Uterus (tissue), 4 donors: ENCODE measurements around the gene UBE2H. TPM values are rescaled to one million over a fixed set of nuclear protein-coding genes. Genes with fewer than 3 reads are reported as not detected.

Experiments used
- DNase-seq, 2 donors: peaks; one replicate each; pipeline ENCODE4 v3.0.0-alpha.2; 2019 to 2020
- H3K27ac ChIP-seq, 2 donors: fragments of 200-600 bp; sonication (generic); 1 replicate in 1 of 2; 2 replicates in 1 of 2; pipeline ENCODE4 v1.5.1; 2016 to 2018
- H3K27me3 ChIP-seq, 2 donors: fragments of 200-600 bp; sonication (generic); one replicate each; pipeline ENCODE4 v1.5.1; 2018 to 2019; ENCODE audit warnings: control low read depth in 1 of 2
- H3K36me3 ChIP-seq, 2 donors: fragments of 200-600 bp; sonication (generic); one replicate each; pipeline ENCODE4 v1.5.1; 2019; ENCODE audit warnings: control low read depth in 1 of 2
- H3K4me1 ChIP-seq, 2 donors: fragments of 200-600 bp; sonication (generic); one replicate each; pipeline ENCODE4 v1.5.1; 2018 to 2019; ENCODE audit warnings: control low read depth in 1 of 2
- H3K4me3 ChIP-seq, 2 donors: fragments of 200-600 bp; sonication (generic); 1 replicate in 1 of 2; 2 replicates in 1 of 2; pipeline ENCODE4 v1.5.1; 2018 to 2019; ENCODE audit warnings: mild to moderate bottlenecking in 1 of 2
- H3K9me3 ChIP-seq, 2 donors: fragments of 200-600 bp; sonication (generic); one replicate each; pipeline ENCODE4 v1.5.1; 2019; ENCODE audit warnings: control low read depth in 1 of 2
- POLR2A ChIP-seq, 2 donors: fragments of 450-650 bp; IDR thresholded peaks; one replicate each; pipeline ENCODE4 v1.6.1; 2016; ENCODE audit warnings: antibody characterized with exemption in 2 of 2, mild to moderate bottlenecking in 1 of 2, moderate library complexity in 1 of 2
- intact Hi-C: fragments of 100-400 bp; cut with DNase I; formaldehyde crosslinking; loops from one replicate; pipeline ENCODE4 v1.15.1; 2023; ENCODE audit warnings: low total_unique reads
- small RNA-seq: library from RNA; depleted of rRNA; stranded (forward); fragments of <200 nt; gene quantifications from one replicate; pipeline ENCODE3, GENCODE V24; 2016
- total RNA-seq, 4 donors: library from RNA; depleted of rRNA in 3 of 4; stranded (reverse); fragments of >200 nt in 3 of 4; gene quantifications; one replicate each; pipeline versions ENCODE4 v1.1.0 to v1.2.4, GENCODE V29; 2014 to 2023
- TF ChIP-seq, protein P1 (sequence below), 4 experiments: fragments of 200-600 bp in 2 of 4; fragments of 450-650 bp in 2 of 4; sonication (generic) in 2 of 4; IDR thresholded peaks; one replicate each; pipeline ENCODE4 v1.5.1; 2016 to 2019; ENCODE audit warnings: antibody characterized with exemption in 4 of 4, mild to moderate bottlenecking in 2 of 4, moderate library complexity in 1 of 4
- donor health status: DM: yes; HTN: yes; CAD: no.

UBE2H gene
- total RNA-seq, 4 donors from 2014 or later: 35.4 to 99.8 (median 53.1) TPM

DNA sequence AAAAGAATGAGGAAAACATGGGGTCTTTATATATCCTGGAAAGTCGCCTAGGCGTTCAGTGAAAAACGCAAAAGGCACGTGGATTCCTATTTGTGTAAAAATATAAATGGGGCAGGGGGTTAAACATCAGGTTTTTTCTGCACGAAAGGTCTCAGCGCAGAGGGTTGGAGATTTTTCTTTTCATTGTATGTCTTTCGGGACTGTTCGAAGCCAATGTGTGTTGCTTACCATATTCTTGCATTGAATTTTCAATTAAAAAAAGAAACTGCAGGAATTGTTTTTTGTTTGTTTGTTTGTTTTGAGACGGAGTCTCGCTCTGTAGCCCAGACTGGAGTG, 169.2 kb downstream of the UBE2H start:
- Histone ChIP-seq H3K27ac (no peak overlapping the region), H3K27me3 (peaks cover 36 to 74% of the 10 kb centered on the region in 2 donors)

DNA sequence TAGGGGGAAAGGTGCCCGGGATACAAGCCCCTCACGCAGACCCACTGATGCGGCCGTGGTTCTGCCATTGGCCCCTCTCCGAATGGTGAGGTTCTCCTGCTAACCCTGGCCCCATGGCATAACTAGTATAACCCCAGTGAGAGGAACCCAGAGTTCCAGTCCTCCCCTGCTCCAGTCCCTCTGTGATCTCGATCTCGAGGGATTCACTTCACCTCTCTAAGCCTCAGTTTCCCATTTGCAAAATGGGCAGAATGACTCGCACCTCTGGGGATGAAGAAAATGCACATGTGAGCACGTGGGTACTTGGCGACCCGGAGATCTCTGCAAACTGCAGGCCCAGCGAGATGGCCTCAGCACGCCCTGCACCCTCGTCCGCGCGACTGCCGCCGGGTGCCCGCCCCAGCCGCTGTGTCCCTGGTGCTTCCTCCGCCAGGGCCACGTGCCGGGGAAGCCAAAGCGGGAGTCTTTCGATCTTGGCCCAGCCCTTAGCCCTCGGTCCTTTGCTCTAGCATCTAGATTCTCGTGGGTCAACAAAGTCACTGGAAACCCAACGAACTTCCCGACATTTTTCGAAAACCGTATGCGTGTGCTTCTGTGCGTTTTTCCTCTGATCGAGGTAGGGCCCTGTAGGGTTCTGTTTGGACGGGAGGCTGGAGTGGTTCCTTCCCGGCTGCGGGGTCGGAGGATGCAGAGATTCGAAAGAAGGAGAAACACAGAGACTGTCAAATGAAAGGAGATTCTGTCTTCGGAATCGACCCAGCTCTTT, 169.8 kb downstream of the UBE2H start:
- H3K4me3 ChIP-seq: no peak overlapping the region
- H3K4me1 ChIP-seq: peaks cover 0 to 29% of the 10 kb centered on the region in 2 donors

More for the DNA sequence above, 169.2 kb downstream of the UBE2H start:
- intact Hi-C loops: no loop called here
- DNase-seq: no peak
- TF ChIP-seq POLR2A (IDR thresholded peaks at IDR 0.05): no peak
- TF ChIP-seq, protein P1, sequence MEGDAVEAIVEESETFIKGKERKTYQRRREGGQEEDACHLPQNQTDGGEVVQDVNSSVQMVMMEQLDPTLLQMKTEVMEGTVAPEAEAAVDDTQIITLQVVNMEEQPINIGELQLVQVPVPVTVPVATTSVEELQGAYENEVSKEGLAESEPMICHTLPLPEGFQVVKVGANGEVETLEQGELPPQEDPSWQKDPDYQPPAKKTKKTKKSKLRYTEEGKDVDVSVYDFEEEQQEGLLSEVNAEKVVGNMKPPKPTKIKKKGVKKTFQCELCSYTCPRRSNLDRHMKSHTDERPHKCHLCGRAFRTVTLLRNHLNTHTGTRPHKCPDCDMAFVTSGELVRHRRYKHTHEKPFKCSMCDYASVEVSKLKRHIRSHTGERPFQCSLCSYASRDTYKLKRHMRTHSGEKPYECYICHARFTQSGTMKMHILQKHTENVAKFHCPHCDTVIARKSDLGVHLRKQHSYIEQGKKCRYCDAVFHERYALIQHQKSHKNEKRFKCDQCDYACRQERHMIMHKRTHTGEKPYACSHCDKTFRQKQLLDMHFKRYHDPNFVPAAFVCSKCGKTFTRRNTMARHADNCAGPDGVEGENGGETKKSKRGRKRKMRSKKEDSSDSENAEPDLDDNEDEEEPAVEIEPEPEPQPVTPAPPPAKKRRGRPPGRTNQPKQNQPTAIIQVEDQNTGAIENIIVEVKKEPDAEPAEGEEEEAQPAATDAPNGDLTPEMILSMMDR (IDR thresholded peaks at IDR 0.05): no peak
- Histone ChIP-seq H3K4me1 (peaks cover 0 to 28% of the 10 kb centered on the region in 2 donors), H3K36me3 (no peaks in the 10 kb centered on the region), H3K4me3 (no peak overlapping the region), H3K9me3 (no peaks in the 10 kb centered on the region)

DNA sequence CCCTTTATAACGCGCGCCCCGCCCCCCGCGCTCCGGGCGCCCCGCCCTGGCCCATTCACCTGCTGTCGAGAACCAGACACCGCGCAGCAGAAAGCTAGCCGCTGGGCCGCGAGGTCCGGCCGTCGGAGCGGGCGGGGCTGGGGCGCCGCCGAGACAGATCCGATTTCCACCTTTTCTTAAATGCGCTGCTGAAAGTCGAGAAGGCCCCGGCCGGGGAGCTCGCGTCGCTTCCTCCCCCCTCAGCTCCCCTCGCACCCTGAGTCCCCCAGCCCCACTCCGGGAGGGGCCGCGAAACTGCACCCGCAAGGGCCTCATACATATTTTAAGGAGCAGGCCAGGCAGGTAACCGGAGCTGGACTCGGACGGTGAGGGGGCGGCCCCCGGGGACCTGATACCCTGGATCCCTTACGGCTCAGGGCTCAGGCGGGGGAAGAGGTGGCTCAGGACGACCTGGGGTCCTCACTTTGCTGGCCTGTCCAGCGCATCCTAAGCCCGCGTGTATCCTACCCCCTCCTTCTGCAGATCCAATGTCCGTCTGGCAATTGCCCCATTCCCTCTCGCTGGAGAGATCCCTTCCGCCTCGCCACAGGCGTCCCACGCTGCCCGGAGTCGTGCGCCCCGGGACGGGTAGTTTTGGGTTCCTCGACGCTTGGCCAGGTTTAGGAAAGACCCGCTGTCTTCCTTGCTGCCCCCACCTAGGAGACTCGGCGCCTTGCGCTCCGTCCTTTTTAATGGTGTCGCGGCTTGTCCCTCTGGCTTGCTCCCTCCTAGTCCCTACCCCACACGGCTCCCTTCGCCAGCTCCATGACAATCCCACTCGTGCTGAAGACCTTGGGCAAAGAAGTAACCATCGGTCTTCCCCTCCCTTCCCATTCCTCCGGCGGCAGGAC, 170.6 kb downstream of the UBE2H start:
- no peak for TF ChIP-seq POLR2A (IDR thresholded peaks at IDR 0.05)
- TF ChIP-seq, protein P1 (IDR thresholded peaks at IDR 0.05): no peak
- H3K4me3 ChIP-seq: no peak overlapping the region
- peaks cover 37 to 83% of the 10 kb centered on the region in 2 donors for H3K27me3 ChIP-seq
- DNase-seq: no peak
- H3K27ac ChIP-seq: no peak overlapping the region
- peaks cover 0 to 29% of the 10 kb centered on the region in 2 donors for H3K4me1 ChIP-seq
- H3K9me3 ChIP-seq: no peaks in the 10 kb centered on the region
- intact Hi-C loops: no loop called here
- no peaks in the 10 kb centered on the region for H3K36me3 ChIP-seq

More for the DNA sequence above, 169.8 kb downstream of the UBE2H start:
- Histone ChIP-seq H3K9me3 (no peaks in the 10 kb centered on the region), H3K36me3 (no peaks in the 10 kb centered on the region), H3K27ac (no peak overlapping the region), H3K27me3 (peaks cover 37 to 80% of the 10 kb centered on the region in 2 donors)
- DNase-seq: no peak
- TF ChIP-seq, protein P1 (IDR thresholded peaks at IDR 0.05): no peak
- TF ChIP-seq POLR2A (IDR thresholded peaks at IDR 0.05): no peak
- intact Hi-C loops: no loop called here

DNA sequence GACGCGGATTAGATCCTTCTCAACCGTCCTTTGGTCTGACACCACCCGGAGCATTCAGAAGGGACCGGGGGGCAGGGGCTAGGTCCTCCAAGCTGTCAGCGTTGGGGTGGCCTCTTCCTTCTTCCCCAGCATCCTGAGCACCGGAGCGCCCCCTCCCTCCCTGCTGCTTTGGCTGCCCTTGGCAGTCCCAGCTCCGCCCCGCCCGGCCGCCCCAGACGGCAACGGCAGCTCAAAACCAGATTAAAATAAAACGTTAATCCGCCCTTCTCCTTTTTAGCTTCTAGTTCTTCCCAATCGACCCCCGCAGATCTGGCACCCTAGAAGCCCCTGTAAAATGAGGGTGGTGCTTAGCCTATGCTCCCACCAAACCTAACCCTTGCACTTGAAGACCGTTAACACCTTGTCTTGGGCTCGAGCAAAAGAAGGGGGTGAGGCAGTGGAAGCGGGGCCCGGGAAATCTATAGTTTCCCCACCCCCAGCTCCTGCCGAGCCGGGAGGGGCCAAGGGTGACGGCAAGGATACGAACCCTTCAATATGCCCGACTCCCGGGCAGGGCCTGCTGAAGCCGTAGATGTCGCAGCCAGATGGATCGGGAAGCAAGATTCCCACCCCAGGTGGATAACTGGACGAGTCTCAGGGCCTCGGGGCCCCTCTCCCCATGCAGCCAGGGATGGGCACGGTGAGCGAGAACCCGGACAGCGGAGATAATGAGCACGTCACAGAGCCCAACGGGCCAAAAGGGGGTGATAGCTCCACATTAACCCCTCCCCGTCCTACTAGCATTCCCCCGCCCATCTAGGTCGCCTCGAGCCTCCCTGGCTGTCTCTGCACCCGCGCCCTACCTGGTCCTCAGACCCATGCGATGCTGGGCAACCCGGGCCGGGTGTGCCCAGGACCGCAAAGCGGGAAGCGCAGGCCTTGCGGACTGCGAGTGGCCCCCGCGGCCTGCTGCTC, 171.5 kb downstream of the UBE2H start:
- TF ChIP-seq, protein P1 (IDR thresholded peaks at IDR 0.05): no peak
- no peak for TF ChIP-seq POLR2A (IDR thresholded peaks at IDR 0.05)
- no peak overlapping the region for H3K4me3 ChIP-seq
- intact Hi-C loops: no loop called here
- H3K27me3 ChIP-seq: peaks cover 37 to 82% of the 10 kb centered on the region in 2 donors
- no peak for DNase-seq
- H3K36me3 ChIP-seq: no peaks in the 10 kb centered on the region
- peaks cover 0 to 29% of the 10 kb centered on the region in 2 donors for H3K4me1 ChIP-seq
- no peak overlapping the region for H3K27ac ChIP-seq
- no peaks in the 10 kb centered on the region for H3K9me3 ChIP-seq

Small RNA genes within 50 kb of the gene (small RNA-seq; reads per million reads assigned to genes)
- gene RF00019: not detected

Other genes starting within 250 kb of the UBE2H start
- gene ZC3HC1, start 98.4 kb upstream of the UBE2H start, total RNA-seq: 10 to 100 TPM; 12.6 to 60.7 (median 17.2) TPM
- 10 to 100 TPM in 3 of 4 donors, 1 to 10 TPM in 1; 8.8 to 58.5 (median 26.5) TPM for gene KLHDC10, start 117.6 kb upstream of the UBE2H start, total RNA-seq